PC-9 (cell line): ENCODE results near the gene GBP5. TPM values are rescaled to one million over a fixed set of nuclear protein-coding genes. Genes with fewer than 3 reads are reported as not detected.

Experiments used
- BruUV-seq: library from RNA; stranded (reverse); fragments of 400-500 nt; replicated peaks from 2 replicates; lab custom pipeline; 2021; lab: Mats Ljungman, UMichigan
- CTCF ChIA-PET: fragments of 300-600 bp; sonication (Branson Sonifier 250); formaldehyde crosslinking; loops from one replicate; lab custom pipeline; 2022; ENCODE audit warnings: antibody characterized with exemption; lab: Charles Lee
- POLR2A ChIA-PET: fragments of 300-600 bp; sonication (Branson Sonifier 250); formaldehyde crosslinking; loops from one replicate; lab custom pipeline; 2022; ENCODE audit warnings: antibody characterized with exemption; ENCODE audit not compliant: unreplicated experiment; lab: Charles Lee
- DNase-seq, 2 experiments: peaks; one replicate each; pipeline versions ENCODE4 v3.0.0 to v3.0.0-alpha.2; 2015 to 2022; ENCODE audit warnings: mixed read lengths in 1 of 2
- H2AFZ ChIP-seq: fragments of 200-600 bp; sonication (generic); 2 replicates; pipeline ENCODE4 v1.8.1; 2017; ENCODE audit warnings: antibody characterized with exemption
- H3F3A ChIP-seq: fragments of 200-600 bp; sonication (generic); 2 replicates; pipeline ENCODE4 v1.8.1; 2017; ENCODE audit warnings: antibody characterized with exemption, mild to moderate bottlenecking, low read depth; ENCODE audit not compliant: insufficient read depth
- H3K27ac ChIP-seq: fragments of 200-600 bp; sonication (generic); 2 replicates; pipeline ENCODE4 v1.6.1; 2016; ENCODE audit warnings: mixed run types
- H3K27me3 ChIP-seq: fragments of 200-600 bp; sonication (generic); 2 replicates; pipeline ENCODE4 v1.6.1; 2016; ENCODE audit warnings: low read depth, mixed run types; ENCODE audit not compliant: insufficient read depth
- H3K36me3 ChIP-seq: fragments of 200-600 bp; sonication (generic); 2 replicates; pipeline ENCODE4 v1.6.1; 2016; ENCODE audit warnings: low read depth, mixed run types
- H3K4me1 ChIP-seq: fragments of 200-600 bp; sonication (generic); replicated peaks from 2 replicates; pipeline ENCODE4 v1.6.1; 2016; ENCODE audit warnings: mixed run types; ENCODE audit not compliant: insufficient read depth
- H3K4me2 ChIP-seq: fragments of 200-600 bp; sonication (generic); 2 replicates; pipeline ENCODE4 v1.6.1; 2017; ENCODE audit warnings: mixed run types
- H3K4me3 ChIP-seq: fragments of 200-600 bp; sonication (generic); 2 replicates; pipeline ENCODE4 v1.6.1; 2016; ENCODE audit warnings: mixed run types
- H3K79me2 ChIP-seq: fragments of 200-600 bp; sonication (generic); 2 replicates; pipeline ENCODE4 v1.6.1; 2017; ENCODE audit warnings: low read depth, mixed run types
- H3K9me2 ChIP-seq: fragments of 200-600 bp; sonication (generic); 2 replicates; pipeline ENCODE4 v1.8.1; 2017; ENCODE audit warnings: mild to moderate bottlenecking; ENCODE audit not compliant: insufficient read depth
- H3K9me3 ChIP-seq: fragments of 200-600 bp; sonication (generic); 2 replicates; pipeline ENCODE4 v1.8.1; 2016; ENCODE audit warnings: low read depth; ENCODE audit not compliant: insufficient read depth
- H4K20me1 ChIP-seq: fragments of 200-600 bp; sonication (generic); 2 replicates; pipeline ENCODE4 v1.8.1; 2017; ENCODE audit not compliant: insufficient read depth
- CTCF ChIP-seq: fragments of 200-600 bp; sonication (generic); conservative IDR thresholded peaks from 2 replicates; pipeline ENCODE4 v1.6.1; 2017; ENCODE audit warnings: mixed run types, antibody characterized with exemption, mild to moderate bottlenecking, moderate library complexity
- EZH2 ChIP-seq: fragments of 200-600 bp; sonication (generic); IDR thresholded peaks from 2 replicates; pipeline ENCODE4 v1.8.0; 2017; ENCODE audit warnings: antibody characterized with exemption, low read depth
- intact Hi-C: fragments of 100-400 bp; cut with micrococcal nuclease; formaldehyde crosslinking; loops from one replicate; pipeline ENCODE4 v1.10.0; 2022; ENCODE audit not compliant: unreplicated experiment
- total RNA-seq: library from RNA; stranded (reverse); gene quantifications from 2 replicates; pipeline ENCODE4 v1.2.3, GENCODE V29; 2021

Gene GBP5
- total RNA-seq, 1 experiment from 2014 or later: not detected

- Histone ChIP-seq H4K20me1 (no peaks in the 10 kb centered on the region), H3K27ac (no peak overlapping the region), H3K4me1 (no peaks in the 10 kb centered on the region), H3K4me3 (no peak overlapping the region), H2AFZ (no peak overlapping the region), H3F3A (no peaks in the 10 kb centered on the region), H3K9me3 (no peaks in the 10 kb centered on the region), H3K79me2 (no peaks in the 10 kb centered on the region), H3K27me3 (no peaks in the 10 kb centered on the region), H3K4me2 (no peak overlapping the region), H3K9me2 (no peaks in the 10 kb centered on the region), H3K36me3 (no peaks in the 10 kb centered on the region)
- ChIA-PET CTCF (no interaction called here), POLR2A (no interaction called here)
- BruUV-seq: no TSS peak
- intact Hi-C loops: no loop called here
- no peak for DNase-seq
- TF ChIP-seq EZH2: no peak
- no peak for TF ChIP-seq CTCF
Observed at GRCh38 chr1:89279011-89279466, 6.4 kb upstream of the GBP5 start.

GRCh38 chr1:89277725-89278124 lies 5.1 kb upstream of the GBP5 start:
- TF ChIP-seq CTCF: no peak
- TF ChIP-seq EZH2: no peak
- Histone ChIP-seq H3K36me3 (no peaks in the 10 kb centered on the region), H3K79me2 (no peaks in the 10 kb centered on the region), H3K4me3 (no peak overlapping the region), H3K27me3 (no peaks in the 10 kb centered on the region), H2AFZ (no peak overlapping the region), H4K20me1 (no peaks in the 10 kb centered on the region), H3K9me2 (no peaks in the 10 kb centered on the region), H3F3A (no peaks in the 10 kb centered on the region), H3K4me2 (no peak overlapping the region), H3K9me3 (no peaks in the 10 kb centered on the region), H3K27ac (no peak overlapping the region), H3K4me1 (no peaks in the 10 kb centered on the region)
- POLR2A ChIA-PET: no interaction called here
- CTCF ChIA-PET: no interaction called here
- BruUV-seq: no TSS peak
- DNase-seq: no peak
- intact Hi-C loops: no loop called here

- Histone ChIP-seq H3K27me3 (no peaks in the 10 kb centered on the region), H3K4me2 (no peak overlapping the region), H3K36me3 (no peaks in the 10 kb centered on the region), H3K9me2 (no peaks in the 10 kb centered on the region), H2AFZ (no peak overlapping the region), H3K27ac (no peak overlapping the region), H3K4me3 (no peak overlapping the region), H4K20me1 (no peaks in the 10 kb centered on the region), H3K4me1 (no peaks in the 10 kb centered on the region), H3F3A (no peaks in the 10 kb centered on the region), H3K79me2 (no peaks in the 10 kb centered on the region), H3K9me3 (no peaks in the 10 kb centered on the region)
- no peak for TF ChIP-seq EZH2
- no peak for TF ChIP-seq CTCF
- intact Hi-C loops: no loop called here
- ChIA-PET CTCF (no interaction called here), POLR2A (no interaction called here)
- DNase-seq: no peak
- no TSS peak for BruUV-seq
Observed at GRCh38 chr1:89276690-89277089, 4.0 kb upstream of the GBP5 start.
